HG02678 (cell line): Measurements from ENCODE around the gene SMIM29.

Experiments
- ATAC-seq: cut with Tn5 transposase; IDR thresholded peaks from one replicate; pipeline ENCODE4 v1.9.1; 2021; ENCODE audit warnings: mild to moderate bottlenecking, moderate library complexity; ENCODE audit not compliant: unreplicated experiment

SMIM29 gene

GRCh38 chr6:34227761-34228421 lies 20.9 kb downstream of the SMIM29 start:
- no peak for ATAC-seq

- ATAC-seq: no peak
These were observed 21.8 kb downstream of the SMIM29 start for GRCh38 chr6:34226731-34227586.

- ATAC-seq: no peak
These were observed 22.7 kb downstream of the SMIM29 start for GRCh38 chr6:34226066-34226465.

- ATAC-seq: no peak
These were observed 23.3 kb downstream of the SMIM29 start for GRCh38 chr6:34225551-34225950.

GRCh38 chr6:34223956-34224940 lies 24.6 kb downstream of the SMIM29 start:
- peak; percentile 87 for ATAC-seq

GRCh38 chr6:34223381-34223955 lies 25.3 kb downstream of the SMIM29 start:
- no peak for ATAC-seq

GRCh38 chr6:34218691-34219090 lies 30.1 kb downstream of the SMIM29 start:
- no peak for ATAC-seq

GRCh38 chr6:34213772-34214171 lies 35.0 kb downstream of the SMIM29 start:
- ATAC-seq: no peak

- no peak for ATAC-seq
These were observed 40.9 kb downstream of the SMIM29 start for GRCh38 chr6:34207695-34208443.

GRCh38 chr6:34206726-34207125 lies 42.1 kb downstream of the SMIM29 start:
- no peak for ATAC-seq

GRCh38 chr6:34205916-34206315 lies 42.9 kb downstream of the SMIM29 start:
- ATAC-seq: no peak

GRCh38 chr6:34205466-34205865 lies 43.3 kb downstream of the SMIM29 start:
- no peak for ATAC-seq

GRCh38 chr6:34204693-34205092 lies 44.1 kb downstream of the SMIM29 start:
- ATAC-seq: no peak

- no peak for ATAC-seq
These were observed 46.2 kb downstream of the SMIM29 start for GRCh38 chr6:34202329-34203201.

- ATAC-seq: no peak
These were observed 47.2 kb downstream of the SMIM29 start for GRCh38 chr6:34201455-34202107.

- ATAC-seq: no peak
These were observed 48.4 kb downstream of the SMIM29 start for GRCh38 chr6:34200340-34200971.

GRCh38 chr6:34196833-34197195 lies 52.0 kb downstream of the SMIM29 start:
- ATAC-seq: no peak
